Measurements from ENCODE around the gene TTC7B.
"Not testable (repeated sequence)": the region's sequence is repeated elsewhere in the genome, so short reads cannot be mapped to it uniquely, and the experiment has no call there.

The TTC7B gene

GRCh38 chr14:90544971-90545370 is 271.3 kb downstream of the TTC7B start:
- no peak for DNase-seq (ENCODE audit: low read depth)

- DNase-seq (ENCODE audit: low read depth) = no peak
Observed at GRCh38 chr14:90544566-90544965, 271.7 kb downstream of the TTC7B start.

GRCh38 chr14:90543876-90544275 is 272.4 kb downstream of the TTC7B start:
- no peak for DNase-seq (ENCODE audit: low read depth)

GRCh38 chr14:90541076-90541634 is 275.1 kb downstream of the TTC7B start:
- no peak for DNase-seq (ENCODE audit: low read depth)

GRCh38 chr14:90540437-90540836 is 275.8 kb downstream of the TTC7B start:
- DNase-seq (ENCODE audit: low read depth) = no peak

GRCh38 chr14:90539996-90540395 is 276.2 kb downstream of the TTC7B start:
- no peak for DNase-seq (ENCODE audit: low read depth)

- no peak for DNase-seq (ENCODE audit: low read depth)
Observed at GRCh38 chr14:90539496-90539775, 276.8 kb downstream of the TTC7B start.

- no peak for DNase-seq (ENCODE audit: low read depth)
Observed at GRCh38 chr14:90538716-90539495, 277.3 kb downstream of the TTC7B start.

- no peak for DNase-seq (ENCODE audit: low read depth)
Observed at GRCh38 chr14:90538095-90538494, 278.1 kb downstream of the TTC7B start.

GRCh38 chr14:90536511-90537191 is 279.6 kb downstream of the TTC7B start:
- DNase-seq (ENCODE audit: low read depth) = no peak

GRCh38 chr14:90536092-90536491 is 280.1 kb downstream of the TTC7B start:
- DNase-seq (ENCODE audit: low read depth) = no peak

GRCh38 chr14:90535556-90536090 is 280.6 kb downstream of the TTC7B start:
- no peak for DNase-seq (ENCODE audit: low read depth)

- no peak for DNase-seq (ENCODE audit: low read depth)
Observed at GRCh38 chr14:90534838-90535555, 281.2 kb downstream of the TTC7B start.

- no peak for DNase-seq (ENCODE audit: low read depth)
Observed at GRCh38 chr14:90534091-90534837, 282.0 kb downstream of the TTC7B start.

GRCh38 chr14:90533591-90534021 is 282.6 kb downstream of the TTC7B start:
- DNase-seq (ENCODE audit: low read depth) = no peak

GRCh38 chr14:90532826-90533525 is 283.3 kb downstream of the TTC7B start:
- DNase-seq (ENCODE audit: low read depth) = no peak

- DNase-seq (ENCODE audit: low read depth) = no peak
Observed at GRCh38 chr14:90531497-90531896, 284.7 kb downstream of the TTC7B start.

GRCh38 chr14:90530523-90530922 is 285.7 kb downstream of the TTC7B start:
- no peak for DNase-seq (ENCODE audit: low read depth)

- no peak for DNase-seq (ENCODE audit: low read depth)
Observed at GRCh38 chr14:90527978-90528377, 288.3 kb downstream of the TTC7B start.

- DNase-seq (ENCODE audit: low read depth) = not testable (repeated sequence)
Observed at GRCh38 chr14:90526536-90526935, 289.7 kb downstream of the TTC7B start.

Measured in T-helper 22 cell (primary cell).